NT2/D1 (cell line): Measurements from ENCODE around the gene SFXN3.

Experiments used
- SUZ12 ChIP-seq: IDR thresholded peaks from 2 replicates; pipeline ENCODE4 v1.6.1; 2011; ENCODE audit not compliant: insufficient read length, insufficient read depth; ENCODE audit errors: extremely low read depth
- YY1 ChIP-seq: IDR thresholded peaks from 2 replicates; pipeline ENCODE4 v1.6.1; 2011; ENCODE audit not compliant: insufficient read length, insufficient read depth
- ZNF274 ChIP-seq: IDR thresholded peaks from 2 replicates; pipeline ENCODE4 v1.6.1; 2011; ENCODE audit warnings: mild to moderate bottlenecking, low read depth, low read length

GRCh38 chr10:101018118-101018599 lies 12.9 kb upstream of the SFXN3 start:
- no peak for TF ChIP-seq YY1
- TF ChIP-seq SUZ12, result no peak
- TF ChIP-seq ZNF274, result no peak
